Keratinocyte (primary cell): ENCODE data around the gene GRN.

Experiments used
- EZH2 ChIP-seq: IDR thresholded peaks from one replicate; pipeline ENCODE4 v1.6.1; 2012; ENCODE audit warnings: inconsistent platforms, mild to moderate bottlenecking, low read length, moderate library complexity
- TF ChIP-seq, protein P1 (sequence below), 3 experiments: IDR thresholded peaks in 1 of 3; conservative IDR thresholded peaks in 1 of 3; optimal IDR thresholded peaks in 1 of 3; 2 replicates in 2 of 3; 3 replicates in 1 of 3; pipeline versions ENCODE3 to v1.5.1; 2011; ENCODE audit warnings: low read length in 3 of 3, mild to moderate bottlenecking in 3 of 3, moderate library complexity in 2 of 3, control low read depth in 1 of 3, inconsistent platforms in 1 of 3; ENCODE audit not compliant: insufficient read depth in 2 of 3; ENCODE audit errors: extremely low read depth in 1 of 3

DNA sequence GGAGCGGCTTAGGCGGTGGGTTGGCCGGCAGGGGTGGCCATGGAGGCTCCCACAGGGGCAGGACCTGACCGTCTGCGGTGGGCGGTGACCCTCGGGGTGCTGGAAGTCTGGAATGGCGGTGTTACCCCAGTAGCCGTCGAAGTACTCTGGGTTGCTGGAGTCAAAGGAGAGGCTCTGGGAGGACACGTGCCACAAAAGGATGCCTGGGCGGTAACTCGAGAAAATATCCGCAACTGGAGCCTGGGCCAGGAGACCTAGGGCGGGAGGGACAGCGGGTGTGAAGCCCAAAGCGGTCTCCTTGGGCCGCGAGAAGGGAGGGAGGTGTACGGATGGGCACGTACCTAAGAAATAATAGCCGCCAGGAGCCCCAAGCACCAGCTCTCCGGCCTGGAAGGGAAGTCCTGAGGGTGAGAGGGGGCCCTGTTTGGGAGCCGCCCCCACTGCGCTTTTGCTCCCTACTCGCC lies 39.8 kb downstream of the GRN start:
- TF ChIP-seq, protein P1, sequence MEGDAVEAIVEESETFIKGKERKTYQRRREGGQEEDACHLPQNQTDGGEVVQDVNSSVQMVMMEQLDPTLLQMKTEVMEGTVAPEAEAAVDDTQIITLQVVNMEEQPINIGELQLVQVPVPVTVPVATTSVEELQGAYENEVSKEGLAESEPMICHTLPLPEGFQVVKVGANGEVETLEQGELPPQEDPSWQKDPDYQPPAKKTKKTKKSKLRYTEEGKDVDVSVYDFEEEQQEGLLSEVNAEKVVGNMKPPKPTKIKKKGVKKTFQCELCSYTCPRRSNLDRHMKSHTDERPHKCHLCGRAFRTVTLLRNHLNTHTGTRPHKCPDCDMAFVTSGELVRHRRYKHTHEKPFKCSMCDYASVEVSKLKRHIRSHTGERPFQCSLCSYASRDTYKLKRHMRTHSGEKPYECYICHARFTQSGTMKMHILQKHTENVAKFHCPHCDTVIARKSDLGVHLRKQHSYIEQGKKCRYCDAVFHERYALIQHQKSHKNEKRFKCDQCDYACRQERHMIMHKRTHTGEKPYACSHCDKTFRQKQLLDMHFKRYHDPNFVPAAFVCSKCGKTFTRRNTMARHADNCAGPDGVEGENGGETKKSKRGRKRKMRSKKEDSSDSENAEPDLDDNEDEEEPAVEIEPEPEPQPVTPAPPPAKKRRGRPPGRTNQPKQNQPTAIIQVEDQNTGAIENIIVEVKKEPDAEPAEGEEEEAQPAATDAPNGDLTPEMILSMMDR (optimal IDR thresholded peaks at IDR 0.05 in 1 of 3, IDR thresholded peaks at IDR 0.05 in 1 of 3, conservative IDR thresholded peaks at IDR 0.05 in 1 of 3; ENCODE audit: extremely low read depth in 1 of 3, insufficient read depth in 2 of 3, low read length in 3 of 3), result no peak
- TF ChIP-seq EZH2, result no peak
